PC-3 (cell line): ENCODE results near the gene TM4SF4. TPM values are rescaled to one million over a fixed set of nuclear protein-coding genes. Genes with fewer than 3 reads are reported as not detected.

ENCODE experiments used
- ATAC-seq: fragments of 200-7000 bp; cut with Tn5 transposase; 2 replicates; pipeline ENCODE4 v1.9.1; 2020; ENCODE audit warnings: mild to moderate bottlenecking, moderate library complexity
- BruUV-seq: library from RNA; stranded (reverse); fragments of 400-500 nt; replicated peaks from 2 replicates; lab custom pipeline; 2021; lab: Mats Ljungman, UMichigan
- CTCF ChIA-PET: fragments of 300-600 bp; sonication (Branson Sonifier 250); formaldehyde crosslinking; loops from one replicate; lab custom pipeline; 2022; ENCODE audit warnings: antibody characterized with exemption; lab: Charles Lee
- POLR2A ChIA-PET: fragments of 300-600 bp; sonication (Branson Sonifier 250); formaldehyde crosslinking; loops from one replicate; lab custom pipeline; 2022; ENCODE audit warnings: antibody characterized with exemption; ENCODE audit not compliant: unreplicated experiment; lab: Charles Lee
- DNase-seq: peaks from one replicate; pipeline ENCODE4 v3.0.0-alpha.2; 2015
- H2AFZ ChIP-seq: fragments of 300-600 bp; sonication (generic); 2 replicates; pipeline ENCODE4 v1.6.0; 2016; ENCODE audit warnings: antibody characterized with exemption, low read length
- H3F3A ChIP-seq: fragments of 300-600 bp; sonication (generic); one replicate; pipeline ENCODE4 v1.6.0; 2017; ENCODE audit warnings: antibody characterized with exemption, low read length, control low read depth, mild to moderate bottlenecking; ENCODE audit not compliant: unreplicated experiment
- H3K27ac ChIP-seq: fragments of 300-600 bp; sonication (generic); 2 replicates; pipeline ENCODE4 v1.5.1; 2016; ENCODE audit warnings: mild to moderate bottlenecking, low read length
- H3K27me3 ChIP-seq: fragments of 300-600 bp; sonication (generic); 2 replicates; pipeline ENCODE4 v1.6.1; 2016; ENCODE audit warnings: low read length, mixed read lengths
- H3K36me3 ChIP-seq: fragments of 300-600 bp; sonication (generic); 2 replicates; pipeline ENCODE4 v1.6.1; 2016; ENCODE audit warnings: low read depth, mixed run types, low read length, mixed read lengths
- H3K4me1 ChIP-seq: fragments of 300-600 bp; sonication (generic); 2 replicates; pipeline ENCODE4 v1.5.1; 2016; ENCODE audit warnings: low read length; ENCODE audit not compliant: insufficient read depth
- H3K4me2 ChIP-seq: fragments of 300-600 bp; sonication (generic); 2 replicates; pipeline ENCODE4 v1.6.0; 2016; ENCODE audit warnings: low read length
- H3K4me3 ChIP-seq: fragments of 300-600 bp; sonication (generic); 2 replicates; pipeline ENCODE4 v1.5.1; 2016; ENCODE audit warnings: mild to moderate bottlenecking, low read length, mixed read lengths
- H3K79me2 ChIP-seq: fragments of 300-600 bp; sonication (generic); 2 replicates; pipeline ENCODE4 v1.6.1; 2017; ENCODE audit warnings: low read length, mixed read lengths
- H3K9ac ChIP-seq: fragments of 300-600 bp; sonication (generic); 2 replicates; pipeline ENCODE4 v1.6.0; 2016; ENCODE audit warnings: mild to moderate bottlenecking, low read length
- H3K9me2 ChIP-seq: fragments of 300-600 bp; sonication (generic); replicated peaks from 2 replicates; pipeline ENCODE4 v1.6.1; 2016; ENCODE audit warnings: mixed run types, low read length, mixed read lengths
- H3K9me3 ChIP-seq: fragments of 300-600 bp; sonication (generic); 2 replicates; pipeline ENCODE4 v1.6.1; 2016; ENCODE audit warnings: low read length, mixed read lengths
- H4K20me1 ChIP-seq: fragments of 300-600 bp; sonication (generic); 2 replicates; pipeline ENCODE4 v1.6.1; 2016; ENCODE audit warnings: low read length, mixed read lengths
- CTCF ChIP-seq: fragments of 300-600 bp; sonication (generic); conservative IDR thresholded peaks from 2 replicates; pipeline ENCODE4 v1.5.1; 2017; ENCODE audit warnings: antibody characterized with exemption, low read depth, mild to moderate bottlenecking, low read length
- EZH2 ChIP-seq: fragments of 300-600 bp; sonication (generic); IDR thresholded peaks from one replicate; pipeline ENCODE4 v1.6.1; 2017; ENCODE audit warnings: antibody characterized with exemption, mild to moderate bottlenecking, low read length; ENCODE audit not compliant: unreplicated experiment
- EZH2phosphoT487 ChIP-seq: fragments of 300-600 bp; sonication (generic); IDR thresholded peaks from 2 replicates; pipeline ENCODE4 v1.6.1; 2018; ENCODE audit warnings: mild to moderate bottlenecking, antibody characterized with exemption, low read length, borderline replicate concordance
- intact Hi-C: fragments of 100-400 bp; cut with micrococcal nuclease; formaldehyde crosslinking; loops from 2 replicates; pipeline ENCODE4 v1.9.0; 2023
- total RNA-seq: library from RNA; depleted of rRNA; stranded (reverse); fragments of >200 nt; gene quantifications from 2 replicates; pipeline ENCODE4 v1.2.3, GENCODE V29; 2014

TM4SF4 gene
- total RNA-seq, 1 experiment from 2014 or later = 0.40 TPM

- Histone ChIP-seq H3F3A (no peaks in the 10 kb centered on the region), H3K9me2 (no peaks in the 10 kb centered on the region), H3K9ac (no peak overlapping the region), H3K79me2 (no peaks in the 10 kb centered on the region), H3K4me2 (peak overlapping the region; percentile 30), H3K4me3 (no peak overlapping the region), H3K36me3 (no peaks in the 10 kb centered on the region), H2AFZ (no peak overlapping the region), H3K9me3 (no peaks in the 10 kb centered on the region), H3K4me1 (peaks cover 19% of the 10 kb centered on the region), H4K20me1 (no peaks in the 10 kb centered on the region), H3K27me3 (no peaks in the 10 kb centered on the region), H3K27ac (no peak overlapping the region)
- ATAC-seq (peak; percentile 68), DNase-seq (peak; percentile 52)
- BruUV-seq = no TSS peak
- intact Hi-C loops = no loop called here
- ChIA-PET POLR2A (no interaction called here), CTCF (no interaction called here)
- TF ChIP-seq CTCF (no peak), EZH2 (no peak), EZH2phosphoT487 (no peak)
Observed at GRCh38 chr3:149506540-149506939, 32.0 kb downstream of the TM4SF4 start.

GRCh38 chr3:149506965-149507364, 32.5 kb downstream of the TM4SF4 start:
- DNase-seq (no peak), ATAC-seq (no peak)
- no peak for TF ChIP-seq CTCF
- no peak for TF ChIP-seq EZH2phosphoT487
- TF ChIP-seq EZH2 = no peak
- Histone ChIP-seq H2AFZ (no peak overlapping the region), H3K27ac (no peak overlapping the region), H3F3A (no peaks in the 10 kb centered on the region), H3K4me3 (no peak overlapping the region), H3K4me2 (peak overlapping the region; percentile 30), H3K9ac (no peak overlapping the region), H3K4me1 (peaks cover 20% of the 10 kb centered on the region), H3K27me3 (no peaks in the 10 kb centered on the region), H3K36me3 (no peaks in the 10 kb centered on the region), H4K20me1 (no peaks in the 10 kb centered on the region), H3K9me3 (no peaks in the 10 kb centered on the region), H3K9me2 (no peaks in the 10 kb centered on the region), H3K79me2 (no peaks in the 10 kb centered on the region)
- ChIA-PET CTCF (no interaction called here), POLR2A (no interaction called here)
- intact Hi-C loops = no loop called here
- no TSS peak for BruUV-seq

- TF ChIP-seq EZH2phosphoT487 = no peak
- TF ChIP-seq CTCF = no peak
- TF ChIP-seq EZH2 = no peak
- no peak overlapping the region for H3K4me2 ChIP-seq
- no TSS peak for BruUV-seq
- peaks cover 20% of the 10 kb centered on the region for H3K4me1 ChIP-seq
- H3K9me3 ChIP-seq = no peaks in the 10 kb centered on the region
- H2AFZ ChIP-seq = no peak overlapping the region
- ATAC-seq = no peak
- H3K79me2 ChIP-seq = no peaks in the 10 kb centered on the region
- intact Hi-C loops = no loop called here
- ChIA-PET CTCF (no interaction called here), POLR2A (no interaction called here)
- H3F3A ChIP-seq = no peaks in the 10 kb centered on the region
- no peaks in the 10 kb centered on the region for H3K36me3 ChIP-seq
- H3K27me3 ChIP-seq = no peaks in the 10 kb centered on the region
- H3K9me2 ChIP-seq = no peaks in the 10 kb centered on the region
- H3K27ac ChIP-seq = no peak overlapping the region
- DNase-seq = no peak
- H4K20me1 ChIP-seq = no peaks in the 10 kb centered on the region
- H3K4me3 ChIP-seq = no peak overlapping the region
- H3K9ac ChIP-seq = no peak overlapping the region
Observed at GRCh38 chr3:149507491-149508324, 33.2 kb downstream of the TM4SF4 start.
